GM18858 (cell line): Measurements from ENCODE around the gene C11orf52.

Source experiments
- ATAC-seq: cut with Tn5 transposase; IDR thresholded peaks from one replicate; pipeline ENCODE4 v1.9.1; 2021; ENCODE audit not compliant: unreplicated experiment

C11orf52 gene

GRCh38 chr11:111937844-111938243, 19.1 kb downstream of the C11orf52 start:
- ATAC-seq = no peak

- peak; percentile 93 for ATAC-seq
Observed at GRCh38 chr11:111938687-111939160, 20.0 kb downstream of the C11orf52 start.

DNA sequence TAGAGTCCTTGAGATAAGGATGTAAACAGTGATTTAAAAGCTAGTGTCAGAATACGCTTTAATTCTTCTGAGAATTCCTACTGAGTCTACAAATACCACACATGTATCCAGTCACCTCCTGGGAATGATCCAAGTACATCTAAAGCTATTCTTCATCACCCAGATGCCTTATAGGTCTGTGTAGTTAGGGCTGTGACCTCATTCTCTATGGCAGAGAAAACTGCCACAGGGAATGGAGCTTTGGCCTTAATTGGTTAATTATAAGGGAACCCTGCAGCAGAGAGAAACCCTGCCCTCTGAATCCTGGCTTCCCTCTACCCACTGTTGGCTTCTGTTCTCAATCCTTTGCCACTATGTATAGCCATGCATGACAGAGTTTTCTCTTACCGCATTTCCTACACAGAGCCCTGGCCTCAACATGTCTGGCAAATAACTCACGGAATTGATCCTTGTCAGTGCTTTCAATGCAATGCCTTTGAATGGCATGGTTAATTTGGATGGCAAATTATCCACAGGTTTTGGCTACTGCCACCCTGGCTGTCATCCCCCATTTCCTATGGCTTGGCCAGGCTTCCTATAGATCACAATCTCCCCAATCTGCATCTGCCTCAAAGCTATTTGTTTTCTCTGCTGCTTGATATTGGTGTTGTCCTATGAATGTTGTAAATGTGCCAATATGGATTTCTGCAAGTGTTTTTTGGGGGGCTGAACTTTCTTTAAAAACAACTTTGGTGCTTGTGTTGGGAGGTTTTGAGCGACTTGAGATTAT, 21.3 kb downstream of the C11orf52 start:
- ATAC-seq = no peak

- ATAC-seq = no peak
Observed at GRCh38 chr11:111941963-111942362, 23.2 kb downstream of the C11orf52 start.

DNA sequence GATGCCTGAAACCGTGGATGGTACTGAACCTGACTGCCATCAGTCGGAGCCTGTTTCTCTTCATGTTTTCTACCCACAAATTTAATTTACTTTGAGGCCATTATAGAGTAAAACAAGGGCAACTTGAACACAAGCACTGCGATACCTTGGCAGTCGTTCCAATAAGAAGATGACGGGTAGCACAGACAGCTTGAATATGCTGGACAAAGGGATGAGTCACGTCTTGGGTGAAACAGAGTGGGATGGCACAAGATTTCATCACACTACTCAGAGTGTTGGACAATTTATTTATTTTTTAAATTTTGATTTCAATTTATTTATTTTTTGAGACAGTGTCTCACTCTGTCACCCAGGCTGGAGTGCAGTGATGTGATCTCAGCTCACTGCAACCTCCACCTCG, 24.1 kb downstream of the C11orf52 start:
- ATAC-seq = no peak

DNA sequence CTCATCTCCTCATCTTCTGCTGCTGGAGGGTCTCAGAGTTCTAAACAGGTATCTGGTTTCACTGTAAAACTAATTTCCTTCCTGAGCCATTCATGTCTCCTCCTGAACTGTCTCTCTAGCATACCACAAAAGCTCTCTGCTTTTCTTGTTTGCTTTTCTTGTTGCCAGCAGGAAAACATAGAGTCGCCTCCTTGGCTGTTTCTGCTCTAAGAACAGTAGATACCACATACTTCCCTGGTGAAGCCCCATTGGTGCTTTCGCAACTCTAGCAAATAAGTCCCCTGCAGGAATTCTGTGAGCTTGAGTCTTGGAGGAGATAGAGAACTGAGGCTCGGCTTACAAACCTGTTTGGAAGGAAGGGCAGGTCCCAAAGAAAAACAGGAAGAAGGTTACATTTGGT, 25.4 kb downstream of the C11orf52 start:
- no peak for ATAC-seq

DNA sequence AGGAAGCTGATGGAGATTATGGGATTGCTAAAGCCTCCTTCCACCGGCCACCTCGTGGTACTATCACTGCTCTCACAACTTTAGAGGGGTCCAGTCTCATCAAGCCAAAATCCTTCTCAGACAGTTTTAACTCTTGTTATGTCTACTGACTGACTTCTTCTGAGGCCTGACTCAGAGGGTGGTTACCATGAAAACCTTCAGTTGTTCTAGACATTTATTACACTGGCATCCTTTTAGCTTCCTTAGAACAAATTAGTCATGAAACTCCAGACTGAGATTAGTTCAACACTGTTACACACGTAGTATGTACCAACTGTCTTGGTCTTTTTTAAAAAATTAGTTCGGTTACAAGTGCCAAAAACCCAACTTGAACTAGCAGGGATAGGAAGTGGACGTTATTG, 25.9 kb downstream of the C11orf52 start:
- ATAC-seq = no peak

DNA sequence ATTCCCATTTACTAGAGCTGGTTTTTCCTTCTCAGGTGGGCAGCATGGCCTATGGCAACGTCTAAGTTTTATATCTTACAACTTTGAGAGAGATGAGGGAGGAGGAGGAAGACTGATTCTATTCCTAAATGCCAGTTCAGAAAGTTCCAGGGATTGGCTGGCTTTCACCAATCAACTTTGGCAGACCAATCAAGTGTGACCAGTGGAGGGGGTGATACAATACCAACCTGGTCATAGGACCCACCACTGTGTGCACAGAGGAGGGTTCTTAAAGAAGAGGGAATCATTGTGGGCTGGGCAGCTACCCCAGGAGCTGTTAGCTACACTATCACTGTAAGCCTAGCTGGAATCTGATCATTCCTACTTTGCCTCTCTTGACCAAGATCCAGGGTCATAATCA, 26.5 kb downstream of the C11orf52 start:
- no peak for ATAC-seq

DNA sequence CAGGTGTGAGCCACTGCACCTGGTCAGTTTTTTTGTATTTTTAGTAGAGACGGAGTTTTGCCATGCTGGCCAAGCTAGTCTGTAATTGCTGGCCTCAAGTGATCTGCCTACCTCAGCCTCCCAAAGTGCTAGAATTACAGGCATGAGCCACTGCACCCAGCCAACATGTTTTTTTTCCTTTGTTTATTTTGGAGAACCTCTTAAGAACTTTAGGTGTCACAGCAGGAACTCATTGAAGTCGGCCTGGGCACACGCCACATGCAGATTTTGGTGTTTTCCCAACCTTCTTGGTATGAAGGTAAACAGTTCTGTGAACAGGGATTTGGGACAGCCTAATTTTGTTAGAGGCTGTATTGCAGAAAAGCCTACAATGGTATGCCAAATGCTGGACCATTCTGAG, 27.8 kb downstream of the C11orf52 start:
- no peak for ATAC-seq

- ATAC-seq = no peak
Observed at GRCh38 chr11:111947143-111947542, 28.4 kb downstream of the C11orf52 start.

- no peak for ATAC-seq
Observed at GRCh38 chr11:111949519-111950426, 31.1 kb downstream of the C11orf52 start.

DNA sequence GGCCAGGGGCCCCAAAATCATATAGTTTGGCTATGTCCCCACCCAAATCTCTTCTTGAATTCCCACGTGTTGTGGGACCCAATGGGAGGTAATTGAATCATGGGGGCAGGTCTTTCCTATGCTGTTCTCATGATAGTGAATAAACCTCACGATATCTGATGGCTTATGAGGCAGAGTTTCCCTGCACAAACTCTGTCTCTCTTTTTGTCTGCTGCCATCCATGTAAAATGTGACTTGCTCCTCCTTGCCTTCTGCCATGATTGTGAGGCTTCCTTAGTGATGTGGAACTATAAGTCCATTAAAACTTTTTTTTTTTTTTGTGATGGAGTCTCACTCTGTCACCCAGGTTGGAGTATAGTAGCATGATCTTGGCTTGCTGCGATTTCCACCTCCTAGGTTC, 32.9 kb downstream of the C11orf52 start:
- ATAC-seq = no peak

DNA sequence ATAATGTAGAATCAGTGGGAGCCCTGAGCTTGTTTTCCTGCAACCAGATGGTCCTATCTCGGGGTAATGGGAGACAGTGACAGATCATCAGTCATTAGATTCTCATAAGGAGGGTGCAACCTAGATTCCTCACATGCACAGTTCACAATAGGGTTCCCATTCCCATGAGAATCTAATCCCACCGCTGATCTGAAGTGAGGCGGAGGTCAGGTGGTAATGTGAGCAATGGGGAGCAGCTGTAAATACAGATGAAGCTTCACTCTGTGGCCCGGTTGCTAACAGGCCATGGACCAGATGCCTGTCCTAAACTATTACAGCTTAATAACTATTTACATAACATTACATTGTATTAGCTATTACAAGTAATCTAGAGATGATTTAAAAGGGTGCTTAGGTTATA, 35.4 kb downstream of the C11orf52 start:
- no peak for ATAC-seq

- no peak for ATAC-seq
Observed at GRCh38 chr11:111957663-111958444, 39.1 kb downstream of the C11orf52 start.

DNA sequence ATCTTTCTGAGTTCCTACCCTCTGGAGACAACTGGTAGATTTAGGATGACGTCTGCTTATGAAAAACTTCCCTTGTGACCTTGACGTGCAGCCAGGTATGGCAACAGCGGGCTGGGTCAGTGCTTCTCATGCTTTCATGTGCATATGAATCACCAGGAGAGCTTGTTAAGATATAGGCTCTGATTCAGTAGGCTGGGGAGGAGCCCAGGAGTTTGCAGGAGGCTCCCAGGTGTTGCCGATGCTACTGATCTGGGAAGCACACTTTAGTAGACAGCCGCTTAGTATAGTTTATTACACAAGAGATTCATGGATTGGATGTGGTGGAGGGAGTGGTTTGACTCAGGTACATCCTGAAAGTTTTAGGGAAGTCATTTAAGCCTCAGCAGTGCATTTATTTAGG, 42.2 kb downstream of the C11orf52 start:
- no peak for ATAC-seq

- no peak for ATAC-seq
Observed at GRCh38 chr11:111961389-111962300, 42.9 kb downstream of the C11orf52 start.

DNA sequence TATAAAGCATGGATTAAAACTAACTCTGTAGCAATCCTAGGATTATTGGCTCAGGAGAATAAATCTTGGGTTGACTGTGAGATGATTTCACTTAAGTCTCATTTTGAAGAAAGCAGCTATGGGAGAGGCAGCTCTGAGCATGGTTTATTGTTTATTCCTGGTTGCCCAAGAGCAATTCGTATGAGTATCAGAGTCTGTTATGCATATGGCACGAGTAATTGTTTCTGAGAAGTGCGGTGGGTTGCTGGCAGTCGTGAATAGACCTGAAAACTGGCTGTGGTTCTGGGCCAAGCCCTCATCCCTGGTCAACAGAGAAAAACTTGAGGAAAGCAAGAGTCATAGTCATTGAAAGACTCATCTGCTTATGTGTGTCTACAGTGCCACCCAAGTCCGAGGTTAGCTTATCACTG, 45.2 kb downstream of the C11orf52 start:
- ATAC-seq = no peak

GRCh38 chr11:111966678-111967077, 48.0 kb downstream of the C11orf52 start:
- no peak for ATAC-seq

GRCh38 chr11:111967649-111968048, 48.9 kb downstream of the C11orf52 start:
- no peak for ATAC-seq

GRCh38 chr11:111969344-111969743, 50.6 kb downstream of the C11orf52 start:
- no peak for ATAC-seq
